Mesenchymal stem cell (in vitro differentiated cells and primary cell): ENCODE results near the gene ZNF385A.

ENCODE experiments used
- DNase-seq: peaks from one replicate; pipeline ENCODE4 v3.0.0-alpha.2; 2013
- H2AFZ ChIP-seq: one replicate; pipeline ENCODE4 v1.6.1; 2013; ENCODE audit warnings: low read depth, mild to moderate bottlenecking, control low read depth, inconsistent platforms, low read length, moderate library complexity
- H2AK5ac ChIP-seq: 2 replicates; pipeline ENCODE4 v1.6.1; 2013; ENCODE audit warnings: low read length, moderate library complexity, mild to moderate bottlenecking, inconsistent platforms; ENCODE audit not compliant: severe bottlenecking
- H2BK120ac ChIP-seq: one replicate; pipeline ENCODE4 v1.6.1; 2013; ENCODE audit warnings: low read depth, mild to moderate bottlenecking, inconsistent platforms, low read length, moderate library complexity
- H2BK12ac ChIP-seq, 2 experiments: one replicate each; pipeline ENCODE4 v1.6.1; 2013; ENCODE audit warnings: inconsistent platforms in 2 of 2, low read length in 2 of 2, mild to moderate bottlenecking in 2 of 2, moderate library complexity in 2 of 2, control low read depth in 1 of 2
- H2BK15ac ChIP-seq: one replicate; pipeline ENCODE4 v1.6.1; 2013; ENCODE audit warnings: mild to moderate bottlenecking, low read depth, inconsistent platforms; ENCODE audit not compliant: poor library complexity, severe bottlenecking
- H2BK5ac ChIP-seq: 2 replicates; pipeline ENCODE4 v1.6.1; 2013; ENCODE audit warnings: low read depth, mild to moderate bottlenecking, low read length, control low read depth, inconsistent platforms; ENCODE audit not compliant: poor library complexity, severe bottlenecking
- H3K14ac ChIP-seq, 2 experiments: one replicate each; pipeline ENCODE4 v1.6.1; 2013; ENCODE audit warnings: inconsistent platforms in 2 of 2, low read length in 2 of 2, control low read depth in 1 of 2, mild to moderate bottlenecking in 1 of 2, moderate library complexity in 1 of 2
- H3K18ac ChIP-seq, 2 experiments: one replicate each; pipeline ENCODE4 v1.6.1; 2013; ENCODE audit warnings: inconsistent platforms in 2 of 2, low read length in 2 of 2, control low read depth in 1 of 2, low read depth in 1 of 2, mild to moderate bottlenecking in 1 of 2
- H3K23ac ChIP-seq, 2 experiments: one replicate each; pipeline ENCODE4 v1.6.1; 2013; ENCODE audit warnings: inconsistent platforms in 2 of 2, low read length in 2 of 2, mild to moderate bottlenecking in 2 of 2, moderate library complexity in 2 of 2, control low read depth in 1 of 2
- H3K27ac ChIP-seq: 2 replicates; pipeline ENCODE4 v1.5.1; 2013; ENCODE audit warnings: mild to moderate bottlenecking, moderate library complexity, low read length, control low read depth, inconsistent platforms; ENCODE audit not compliant: poor library complexity, severe bottlenecking
- H3K27me3 ChIP-seq, 2 experiments: 2 replicates each; pipeline versions ENCODE4 v1.6.1 to v1.7.0; 2013; ENCODE audit warnings: low read length in 2 of 2, mild to moderate bottlenecking in 2 of 2, moderate library complexity in 2 of 2, control low read depth in 1 of 2, inconsistent platforms in 1 of 2; ENCODE audit not compliant: control insufficient read depth in 1 of 2, insufficient read depth in 1 of 2
- H3K36me3 ChIP-seq, 2 experiments: 2 replicates each; pipeline versions ENCODE4 v1.6.1 to v1.7.0; 2013; ENCODE audit warnings: low read length in 2 of 2, control low read depth in 1 of 2, inconsistent platforms in 1 of 2, low read depth in 1 of 2, mild to moderate bottlenecking in 1 of 2; ENCODE audit not compliant: insufficient read depth in 2 of 2, control insufficient read depth in 1 of 2
- H3K4ac ChIP-seq, 2 experiments: one replicate each; pipeline ENCODE4 v1.6.1; 2013; ENCODE audit warnings: inconsistent platforms in 2 of 2, low read length in 2 of 2, mild to moderate bottlenecking in 2 of 2, moderate library complexity in 2 of 2, control low read depth in 1 of 2, low read depth in 1 of 2
- H3K4me1 ChIP-seq: 2 replicates; pipeline ENCODE4 v1.6.1; 2013; ENCODE audit warnings: low read depth, low read length, control low read depth; ENCODE audit not compliant: control insufficient read depth, insufficient read depth
- H3K4me2 ChIP-seq: 2 replicates; pipeline ENCODE4 v1.6.1; 2013; ENCODE audit warnings: low read length, mild to moderate bottlenecking, inconsistent platforms; ENCODE audit not compliant: poor library complexity, severe bottlenecking
- H3K4me3 ChIP-seq, 2 experiments: 2 replicates each; pipeline versions ENCODE4 v1.5.1 to v1.7.0; 2013; ENCODE audit warnings: low read length in 2 of 2, mild to moderate bottlenecking in 2 of 2, control low read depth in 1 of 2, low read depth in 1 of 2; ENCODE audit not compliant: insufficient read depth in 1 of 2
- H3K79me1 ChIP-seq: replicated peaks from 2 replicates; pipeline ENCODE4 v1.6.1; 2013; ENCODE audit warnings: mild to moderate bottlenecking, control low read depth, low read length, inconsistent platforms; ENCODE audit not compliant: poor library complexity, severe bottlenecking
- H3K9ac ChIP-seq: 2 replicates; pipeline ENCODE4 v1.7.0; 2013; ENCODE audit warnings: mild to moderate bottlenecking, low read length, moderate library complexity
- H3K9me3 ChIP-seq: 2 replicates; pipeline ENCODE4 v1.7.0; 2013; ENCODE audit warnings: mild to moderate bottlenecking, low read length; ENCODE audit not compliant: control insufficient read depth
- H4K8ac ChIP-seq: one replicate; pipeline ENCODE4 v1.6.1; 2013; ENCODE audit warnings: inconsistent platforms, mild to moderate bottlenecking, low read length, moderate library complexity
- H4K91ac ChIP-seq: one replicate; pipeline ENCODE4 v1.6.1; 2013; ENCODE audit warnings: mild to moderate bottlenecking, low read length, inconsistent platforms
- WGBS: methylation state at CpG from one replicate; pipeline ENCODE4 v1.1.7; 2013; ENCODE audit warnings: mixed read lengths; 5-methylcytosine and 5-hydroxymethylcytosine counted together

The ZNF385A gene

DNA sequence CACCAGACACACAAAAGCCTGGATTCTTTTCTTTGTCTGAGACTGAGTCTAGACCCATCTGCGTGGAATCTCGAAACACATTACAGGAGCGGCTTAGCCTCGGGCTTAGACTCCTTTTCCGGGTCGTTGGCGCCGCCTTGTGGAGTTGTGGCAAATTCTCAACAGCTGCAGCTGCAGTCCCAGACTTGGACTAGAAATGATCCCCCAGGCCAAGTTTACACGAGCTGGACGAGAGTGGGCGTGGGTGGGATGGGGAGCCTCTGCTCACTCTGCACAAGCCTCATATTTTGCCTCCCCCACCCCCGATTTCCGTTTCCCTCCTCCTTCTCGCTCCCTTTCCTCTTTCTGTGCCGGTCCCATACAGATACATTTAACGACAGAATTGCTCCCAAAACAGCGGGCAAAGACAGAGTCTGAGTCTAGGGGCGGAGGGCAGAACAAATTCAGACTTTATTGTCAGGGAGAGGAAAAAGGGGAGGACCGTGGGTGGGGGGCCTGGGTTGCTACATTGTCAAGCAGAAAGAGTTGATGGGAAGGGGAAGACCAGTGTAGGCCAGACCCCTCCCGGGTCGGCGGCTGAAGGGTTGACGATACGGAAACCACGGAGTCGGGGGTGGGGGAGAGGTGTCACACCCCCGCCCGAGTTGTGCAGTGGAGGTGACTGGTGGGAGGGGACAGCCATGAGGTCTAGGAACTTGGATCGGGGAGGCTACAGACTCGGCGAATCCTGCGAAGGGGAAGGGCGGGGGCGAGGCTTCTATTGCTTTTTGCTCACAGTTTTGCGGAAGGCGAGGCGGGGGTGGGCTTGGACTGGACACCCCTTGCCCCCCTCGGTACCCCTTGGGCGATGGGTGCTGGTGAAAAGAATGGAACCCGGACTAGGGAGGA lies 15.6 kb downstream of the ZNF385A start:
- Histone ChIP-seq H3K27ac (no peak overlapping the region), H3K23ac (no peak overlapping the region), H4K8ac (peak overlapping the region; percentile 82), H3K4me2 (peak overlapping the region; percentile 56), H3K4ac (no peak overlapping the region), H3K79me1 (no peaks in the 10 kb centered on the region), H3K4me3 (peak overlapping the region in 1 of 2 experiments; percentile 70), H2AFZ (no peak overlapping the region), H2BK15ac (peak overlapping the region; percentile 99), H3K4me1 (peaks cover 20% of the 10 kb centered on the region), H3K36me3 (peaks cover 3 to 12% of the 10 kb centered on the region in 2 experiments), H2AK5ac (no peak overlapping the region), H3K9me3 (no peaks in the 10 kb centered on the region), H2BK5ac (no peak overlapping the region), H2BK120ac (no peak overlapping the region), H3K18ac (peak overlapping the region in 1 of 2 experiments; percentile 14), H2BK12ac (peak overlapping the region in 1 of 2 experiments; percentile 56), H3K9ac (peak overlapping the region; percentile 80), H4K91ac (peak overlapping the region; percentile 68), H3K14ac (no peak overlapping the region), H3K27me3 (no peaks in the 10 kb centered on the region)
- 15% methylated on average over 36 of the region's 40 CpGs for WGBS
- DNase-seq: peak; percentile 89

GRCh38 chr12:54368025-54368708 lies 16.4 kb downstream of the ZNF385A start:
- H4K91ac ChIP-seq: no peak overlapping the region
- no peaks in the 10 kb centered on the region for H3K9me3 ChIP-seq
- no peak overlapping the region for H3K27ac ChIP-seq
- H2BK5ac ChIP-seq: no peak overlapping the region
- no peak overlapping the region for H2BK15ac ChIP-seq
- peak overlapping the region; percentile 80 for H3K9ac ChIP-seq
- peaks cover 21% of the 10 kb centered on the region for H3K4me1 ChIP-seq
- WGBS: 17% methylated on average over 4 of the region's 5 CpGs
- no peaks in the 10 kb centered on the region for H3K79me1 ChIP-seq
- no peak overlapping the region for H2AFZ ChIP-seq
- H3K4me2 ChIP-seq: no peak overlapping the region
- H3K23ac ChIP-seq: no peak overlapping the region
- H3K4me3 ChIP-seq: no peak overlapping the region
- peak overlapping the region; percentile 38 for H2AK5ac ChIP-seq
- no peak overlapping the region for H3K4ac ChIP-seq
- peak overlapping the region; percentile 78 for H4K8ac ChIP-seq
- peaks cover 3 to 12% of the 10 kb centered on the region in 2 experiments for H3K36me3 ChIP-seq
- H3K27me3 ChIP-seq: no peaks in the 10 kb centered on the region
- no peak for DNase-seq
- peak overlapping the region in 1 of 2 experiments; percentile 24 for H3K18ac ChIP-seq
- no peak overlapping the region for H3K14ac ChIP-seq
- H2BK120ac ChIP-seq: no peak overlapping the region
- H2BK12ac ChIP-seq: peak overlapping the region in 1 of 2 experiments; percentile 63

DNA sequence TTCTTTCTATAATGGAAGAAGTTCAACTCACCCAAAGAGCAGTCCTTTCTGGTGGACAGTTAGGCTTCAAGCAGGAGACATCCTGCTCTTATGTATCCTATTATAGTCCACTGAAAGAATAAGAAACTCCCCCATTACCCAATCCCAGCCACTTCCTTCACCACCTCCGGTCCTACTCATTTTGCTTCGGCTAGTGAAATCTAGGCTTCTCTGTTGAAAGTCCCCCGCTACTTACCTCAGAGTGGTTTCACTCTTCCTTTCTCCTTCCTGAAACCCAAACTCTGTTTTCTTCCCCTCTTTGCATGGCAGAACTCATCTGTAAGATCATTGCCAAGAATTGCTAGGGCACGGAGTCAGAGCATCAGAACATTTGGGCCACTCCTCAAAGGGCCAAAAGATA lies 20.1 kb downstream of the ZNF385A start, which contains the start of gene GPR84:
GPR84 (minus strand) TSS at position 74 of the 400 bp plus-strand sequence. CDS start 635 bp downstream, outside the sequence.
- peaks cover 20% of the 10 kb centered on the region for H3K4me1 ChIP-seq
- no peak within 1 kb of the TSS for H2BK15ac ChIP-seq
- peak within 1 kb of the TSS; percentile 22 to 87 for H2BK12ac ChIP-seq
- H3K27ac ChIP-seq: no peak within 1 kb of the TSS
- H3K9ac ChIP-seq: no peak within 1 kb of the TSS
- no peak within 1 kb of the TSS for H2BK120ac ChIP-seq
- H3K4me3 ChIP-seq: no peak within 1 kb of the TSS
- H3K14ac ChIP-seq: peak within 1 kb of the TSS in 1 of 2 experiments; percentile 44
- H4K8ac ChIP-seq: no peak within 1 kb of the TSS
- H3K18ac ChIP-seq: no peak within 1 kb of the TSS
- DNase-seq: no peak
- no peaks in the 10 kb centered on the region for H3K79me1 ChIP-seq
- H3K4ac ChIP-seq: no peak within 1 kb of the TSS
- no peak within 1 kb of the TSS for H2AK5ac ChIP-seq
- H3K27me3 ChIP-seq: no peaks in the 10 kb centered on the region
- WGBS: 87% methylated on average over 4 of the region's 4 CpGs
- H3K9me3 ChIP-seq: no peaks in the 10 kb centered on the region
- H4K91ac ChIP-seq: peak within 1 kb of the TSS; percentile 44
- H2AFZ ChIP-seq: no peak within 1 kb of the TSS
- H3K4me2 ChIP-seq: no peak within 1 kb of the TSS
- no peak within 1 kb of the TSS for H3K23ac ChIP-seq
- no peaks in the 10 kb centered on the region for H3K36me3 ChIP-seq
- H2BK5ac ChIP-seq: no peak within 1 kb of the TSS

DNA sequence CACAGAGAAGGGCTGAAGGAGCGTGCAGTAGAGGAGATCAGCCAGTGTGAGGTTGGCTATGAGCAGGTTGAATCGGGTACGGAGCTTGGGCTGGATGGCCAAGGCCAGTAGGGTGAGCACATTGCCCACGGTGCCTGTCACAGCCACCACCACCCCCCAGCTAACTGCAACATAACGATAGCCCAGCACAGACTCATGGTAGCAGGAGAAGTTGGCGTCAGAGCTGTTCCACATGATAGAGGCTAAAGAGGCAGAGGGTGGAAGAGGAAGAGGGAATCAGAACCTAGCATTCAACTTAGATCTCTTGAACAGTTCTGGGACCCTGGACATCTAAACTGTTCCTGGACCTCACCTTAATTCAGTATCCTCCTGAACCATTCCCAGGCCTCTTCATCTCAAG lies 20.9 kb downstream of the ZNF385A start:
- Histone ChIP-seq H2AFZ (no peak overlapping the region), H3K4ac (no peak overlapping the region), H3K36me3 (no peaks in the 10 kb centered on the region), H3K9ac (no peak overlapping the region), H4K8ac (no peak overlapping the region), H3K4me1 (peaks cover 14% of the 10 kb centered on the region), H3K4me2 (no peak overlapping the region), H3K18ac (no peak overlapping the region), H2BK5ac (no peak overlapping the region), H2BK120ac (no peak overlapping the region), H2BK15ac (no peak overlapping the region), H3K27me3 (no peaks in the 10 kb centered on the region), H2BK12ac (peak overlapping the region; percentile 22 to 87), H3K23ac (no peak overlapping the region), H3K4me3 (no peak overlapping the region), H3K14ac (peak overlapping the region in 1 of 2 experiments; percentile 44), H3K79me1 (no peaks in the 10 kb centered on the region), H3K27ac (no peak overlapping the region), H3K9me3 (no peaks in the 10 kb centered on the region), H2AK5ac (no peak overlapping the region), H4K91ac (peak overlapping the region; percentile 44)
- DNase-seq: no peak
- WGBS: 90% methylated on average over 4 of the region's 6 CpGs
